GM12801 (cell line): ENCODE results near the gene C16orf92.

Experiments used
- CTCF ChIP-seq: IDR thresholded peaks from one replicate; pipeline ENCODE4 v1.5.1; 2011; ENCODE audit warnings: control low read depth; ENCODE audit not compliant: insufficient read length; ENCODE audit errors: extremely low read depth

Gene C16orf92

GRCh38 chr16:30054959-30055553 lies 32.1 kb downstream of the C16orf92 start:
- TF ChIP-seq CTCF = no peak

GRCh38 chr16:30060346-30060745 lies 37.3 kb downstream of the C16orf92 start:
- no peak for TF ChIP-seq CTCF

- no peak for TF ChIP-seq CTCF
Observed at GRCh38 chr16:30060836-30061554, 38.0 kb downstream of the C16orf92 start.

GRCh38 chr16:30063278-30063892 lies 40.4 kb downstream of the C16orf92 start:
- TF ChIP-seq CTCF = no peak

GRCh38 chr16:30063893-30064728 lies 41.1 kb downstream of the C16orf92 start:
- TF ChIP-seq CTCF = no peak

- TF ChIP-seq CTCF = no peak
Observed at GRCh38 chr16:30064729-30065101, 41.7 kb downstream of the C16orf92 start.
